GM12878 (cell line): ENCODE data around the gene SPHK2. TPM values are rescaled to one million over a fixed set of nuclear protein-coding genes. Genes with fewer than 3 reads are reported as not detected.

Source experiments
- ATAC-seq: fragments of 200-7000 bp; cut with Tn5 transposase; 3 replicates; pipeline ENCODE4 v1.9.1; 2020; ENCODE audit warnings: mild to moderate bottlenecking, moderate library complexity
- BruUV-seq: library from RNA; stranded (reverse); fragments of 400-500 nt; replicated peaks from 2 replicates; lab custom pipeline; 2021; lab: Mats Ljungman, UMichigan
- CTCF ChIA-PET: fragments of 300-600 bp; sonication (Branson Sonifier 250); formaldehyde crosslinking; extraction: SDS; loops from one replicate; lab custom pipeline; 2021; ENCODE audit warnings: inconsistent platforms; lab: Yijun Ruan, JAX
- POLR2A ChIA-PET: fragments of 350-600 bp; formaldehyde crosslinking; extraction: SDS; loops from one replicate; lab custom pipeline; 2021; ENCODE audit warnings: inconsistent platforms; lab: Charles Lee
- RAD21 ChIA-PET: fragments of 300-600 bp; sonication (Branson Sonifier 250); formaldehyde crosslinking; loops from one replicate; lab custom pipeline; 2023; ENCODE audit warnings: antibody characterized with exemption; ENCODE audit not compliant: unreplicated experiment; lab: Charles Lee
- SMC1A ChIA-PET: fragments of 300-600 bp; sonication (Branson Sonifier 250); formaldehyde crosslinking; loops from one replicate; lab custom pipeline; 2023; ENCODE audit not compliant: unreplicated experiment, uncharacterized antibody; lab: Charles Lee
- DNase-seq: peaks from one replicate; pipeline ENCODE4 v3.0.0-alpha.2; 2011; ENCODE audit warnings: low read depth, low spot score
- FAIRE-seq: peaks from 3 replicates; lab custom pipeline; 2011; peaks lifted over from hg19 to GRCh38; lab: Jason Lieb, UNC
- H2AFZ ChIP-seq: 2 replicates; pipeline ENCODE4 v1.6.0; 2011; ENCODE audit warnings: low read depth, low read length, control low read depth; ENCODE audit not compliant: control insufficient read depth
- H3K27ac ChIP-seq: 2 replicates; pipeline ENCODE4 v1.5.1; 2011; ENCODE audit warnings: control low read depth; ENCODE audit not compliant: control insufficient read depth, insufficient read depth
- H3K27me3 ChIP-seq, 2 experiments: replicated peaks in 1 of 2; 2 replicates each; pipeline versions ENCODE4 v1.6.0 to v1.6.1; 2011; ENCODE audit warnings: low read length in 1 of 2; ENCODE audit not compliant: control insufficient read depth in 2 of 2, insufficient read depth in 2 of 2
- H3K36me3 ChIP-seq, 2 experiments: 2 replicates each; pipeline ENCODE4 v1.5.1; 2011; ENCODE audit warnings: low read length in 1 of 2; ENCODE audit not compliant: control insufficient read depth in 2 of 2, insufficient read depth in 2 of 2
- H3K4me1 ChIP-seq: 2 replicates; pipeline ENCODE4 v1.6.1; 2011; ENCODE audit warnings: mild to moderate bottlenecking, low read length, moderate library complexity, mixed read lengths; ENCODE audit not compliant: control insufficient read depth, insufficient read depth
- H3K4me2 ChIP-seq: 2 replicates; pipeline ENCODE4 v1.6.0; 2011; ENCODE audit warnings: control low read depth; ENCODE audit not compliant: control insufficient read depth, insufficient read depth
- H3K4me3 ChIP-seq: fragments of 200-600 bp; sonication (generic); 2 replicates; pipeline ENCODE4 v1.5.1; 2016
- H3K79me2 ChIP-seq: 2 replicates; pipeline ENCODE4 v1.6.0; 2011; ENCODE audit warnings: low read length; ENCODE audit not compliant: control insufficient read depth, insufficient read depth
- H3K9ac ChIP-seq: 2 replicates; pipeline ENCODE4 v1.8.0; 2011; ENCODE audit warnings: low read length, control low read depth, mixed read lengths; ENCODE audit not compliant: control insufficient read depth, insufficient read depth
- H3K9me3 ChIP-seq: replicated peaks from 3 replicates; pipeline ENCODE4 v1.5.1; 2011; ENCODE audit warnings: mild to moderate bottlenecking, low read length; ENCODE audit not compliant: control insufficient read depth, insufficient read depth
- H4K20me1 ChIP-seq: 2 replicates; pipeline ENCODE4 v1.6.0; 2011; ENCODE audit not compliant: control insufficient read depth, insufficient read depth
- CBX5 ChIP-seq: sonication (generic); IDR thresholded peaks from 2 replicates; pipeline ENCODE4 v1.6.1; 2016; ENCODE audit warnings: low read depth, moderate library complexity, mild to moderate bottlenecking, inconsistent platforms
- RCOR1 ChIP-seq: conservative IDR thresholded peaks from 2 replicates; pipeline ENCODE4 v1.6.1; 2012; ENCODE audit warnings: low read depth, low read length, improper control_type of control experiment
- TAF1 ChIP-seq: IDR thresholded peaks from 2 replicates; pipeline ENCODE4 v1.6.1; 2011; ENCODE audit warnings: mild to moderate bottlenecking, low read depth, low read length, borderline replicate concordance
- WGBS: methylation state at CpG from one replicate; pipeline ENCODE4 v1.1.6; 2016; ENCODE audit warnings: low lambda C conversion rate; ENCODE audit not compliant: insufficient replicate concordance, insufficient coverage; ENCODE audit errors: missing lambda C conversion rate; 5-methylcytosine and 5-hydroxymethylcytosine counted together
- in situ Hi-C: fragments of 300-500 bp; cut with MboI; formaldehyde crosslinking; loops from 9 replicates; pipeline ENCODE4 v1.14.3; 2018; ENCODE audit warnings: mixed read lengths
- intact Hi-C: fragments of 100-400 bp; cut with micrococcal nuclease; formaldehyde crosslinking; loops from one replicate; pipeline ENCODE4 v1.14.2; 2022; ENCODE audit not compliant: unreplicated experiment
- polyA plus RNA-seq, 11 experiments: library from polyadenylated mRNA; depleted of rRNA in 4 of 11; unstranded in 6 of 11; stranded (reverse) in 5 of 11; fragments of >200 nt; fragmentation: Nextera tagmentation in 4 of 11; fragmentation: Illumina TruSeq in 1 of 11; extraction: Ambion mirVana in 4 of 11; extraction: Trizol in 1 of 11; gene quantifications; 1 replicate in 1 of 11; 2 replicates in 10 of 11; pipeline versions ENCODE4 v1.2.1 to v1.2.3, GENCODE V29; 2011 to 2016; ENCODE audit warnings: inconsistent platforms in 2 of 11, missing spikeins in 2 of 11, low read depth in 1 of 11
- total RNA-seq, 4 experiments: library from RNA; depleted of rRNA in 3 of 4; stranded (reverse); fragments of >200 nt in 3 of 4; fragmentation: Illumina TruSeq in 1 of 4; extraction: Trizol in 1 of 4; gene quantifications; 2 replicates each; pipeline versions ENCODE4 v1.2.1 to v1.2.3, GENCODE V29; 2013 to 2021
- TF ChIP-seq, protein P1 (sequence below): fragments of 450-650 bp; IDR thresholded peaks from 2 replicates; pipeline ENCODE4 v1.6.1; 2017; ENCODE audit warnings: mild to moderate bottlenecking
- TF ChIP-seq, protein P2 (sequence below): fragments of 450-650 bp; IDR thresholded peaks from 2 replicates; pipeline ENCODE4 v1.6.1; 2018; ENCODE audit warnings: mild to moderate bottlenecking, low read depth, moderate library complexity; ENCODE audit not compliant: partially characterized antibody

Gene SPHK2
- total and polyA plus RNA-seq, 10 of the 15 experiments (the other 5 are each of a cell fraction or from before 2014, with no cell fraction given) = 0.37 to 40.5 (median 11.2) TPM

DNA sequence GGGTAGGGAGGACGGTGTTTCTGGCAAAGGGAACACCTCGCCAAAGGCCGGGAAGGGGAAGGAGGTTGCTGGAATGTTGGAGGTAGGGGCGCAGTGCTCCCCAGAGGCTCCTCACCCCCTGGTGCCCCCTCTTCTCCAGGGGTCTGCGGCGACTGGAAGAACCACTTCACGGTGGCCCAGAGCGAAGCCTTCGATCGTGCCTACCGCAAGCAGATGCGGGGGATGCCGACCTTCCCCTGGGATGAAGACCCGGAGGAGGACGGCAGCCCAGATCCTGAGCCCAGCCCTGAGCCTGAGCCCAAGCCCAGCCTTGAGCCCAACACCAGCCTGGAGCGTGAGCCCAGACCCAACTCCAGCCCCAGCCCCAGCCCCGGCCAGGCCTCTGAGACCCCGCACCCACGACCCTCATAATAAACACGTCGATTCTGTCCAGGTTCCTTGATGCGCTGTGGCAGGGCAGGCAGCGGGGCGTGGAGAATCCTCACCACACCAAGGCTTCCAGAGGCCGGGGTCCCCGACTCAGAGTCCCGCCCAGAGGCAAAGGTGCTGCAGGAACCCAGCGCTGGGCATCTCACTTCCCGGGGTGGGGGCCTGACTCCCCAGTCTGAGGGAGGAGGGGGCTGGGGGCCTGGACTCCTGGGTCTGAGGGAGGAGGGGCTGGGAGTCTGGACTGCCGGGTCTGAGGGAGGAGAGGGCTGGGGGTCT is 20.2 kb upstream of the SPHK2 start:
- Histone ChIP-seq H2AFZ (no peak overlapping the region), H3K4me1 (peaks cover 6% of the 10 kb centered on the region; the same call in 1 of the 2 replicates), H3K9me3 (no peaks in the 10 kb centered on the region), H3K4me2 (no peak overlapping the region)
- in situ Hi-C loops = no loop called here
- ChIA-PET SMC1A (no interaction called here), CTCF (no interaction called here)
- no peak for FAIRE-seq
- ATAC-seq = no peak
- TF ChIP-seq, protein P1, sequence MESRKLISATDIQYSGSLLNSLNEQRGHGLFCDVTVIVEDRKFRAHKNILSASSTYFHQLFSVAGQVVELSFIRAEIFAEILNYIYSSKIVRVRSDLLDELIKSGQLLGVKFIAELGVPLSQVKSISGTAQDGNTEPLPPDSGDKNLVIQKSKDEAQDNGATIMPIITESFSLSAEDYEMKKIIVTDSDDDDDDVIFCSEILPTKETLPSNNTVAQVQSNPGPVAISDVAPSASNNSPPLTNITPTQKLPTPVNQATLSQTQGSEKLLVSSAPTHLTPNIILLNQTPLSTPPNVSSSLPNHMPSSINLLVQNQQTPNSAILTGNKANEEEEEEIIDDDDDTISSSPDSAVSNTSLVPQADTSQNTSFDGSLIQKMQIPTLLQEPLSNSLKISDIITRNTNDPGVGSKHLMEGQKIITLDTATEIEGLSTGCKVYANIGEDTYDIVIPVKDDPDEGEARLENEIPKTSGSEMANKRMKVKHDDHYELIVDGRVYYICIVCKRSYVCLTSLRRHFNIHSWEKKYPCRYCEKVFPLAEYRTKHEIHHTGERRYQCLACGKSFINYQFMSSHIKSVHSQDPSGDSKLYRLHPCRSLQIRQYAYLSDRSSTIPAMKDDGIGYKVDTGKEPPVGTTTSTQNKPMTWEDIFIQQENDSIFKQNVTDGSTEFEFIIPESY = no peak
- TF ChIP-seq TAF1 (no peak), CBX5 (no peak), RCOR1 (no peak)
- TF ChIP-seq, protein P2, sequence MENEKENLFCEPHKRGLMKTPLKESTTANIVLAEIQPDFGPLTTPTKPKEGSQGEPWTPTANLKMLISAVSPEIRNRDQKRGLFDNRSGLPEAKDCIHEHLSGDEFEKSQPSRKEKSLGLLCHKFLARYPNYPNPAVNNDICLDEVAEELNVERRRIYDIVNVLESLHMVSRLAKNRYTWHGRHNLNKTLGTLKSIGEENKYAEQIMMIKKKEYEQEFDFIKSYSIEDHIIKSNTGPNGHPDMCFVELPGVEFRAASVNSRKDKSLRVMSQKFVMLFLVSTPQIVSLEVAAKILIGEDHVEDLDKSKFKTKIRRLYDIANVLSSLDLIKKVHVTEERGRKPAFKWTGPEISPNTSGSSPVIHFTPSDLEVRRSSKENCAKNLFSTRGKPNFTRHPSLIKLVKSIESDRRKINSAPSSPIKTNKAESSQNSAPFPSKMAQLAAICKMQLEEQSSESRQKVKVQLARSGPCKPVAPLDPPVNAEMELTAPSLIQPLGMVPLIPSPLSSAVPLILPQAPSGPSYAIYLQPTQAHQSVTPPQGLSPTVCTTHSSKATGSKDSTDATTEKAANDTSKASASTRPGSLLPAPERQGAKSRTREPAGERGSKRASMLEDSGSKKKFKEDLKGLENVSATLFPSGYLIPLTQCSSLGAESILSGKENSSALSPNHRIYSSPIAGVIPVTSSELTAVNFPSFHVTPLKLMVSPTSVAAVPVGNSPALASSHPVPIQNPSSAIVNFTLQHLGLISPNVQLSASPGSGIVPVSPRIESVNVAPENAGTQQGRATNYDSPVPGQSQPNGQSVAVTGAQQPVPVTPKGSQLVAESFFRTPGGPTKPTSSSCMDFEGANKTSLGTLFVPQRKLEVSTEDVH = no peak
- TF ChIP-seq, all 136 proteins: peak for 0
- Histone ChIP-seq H3K79me2 (no peaks in the 10 kb centered on the region; the same call in 1 of the 2 replicates), H3K36me3 (no peaks in the 10 kb centered on the region), H3K4me3 (no peak overlapping the region), H3K27ac (no peak overlapping the region), H3K27me3 (no peaks in the 10 kb centered on the region), H4K20me1 (no peaks in the 10 kb centered on the region), H3K9ac (no peak overlapping the region)
- WGBS = 57% methylated on average over 29 of the region's 30 CpGs
- no peak for DNase-seq
- ChIA-PET POLR2A (no interaction called here), RAD21 (no interaction called here)
- BruUV-seq = no TSS peak
- intact Hi-C loops = no loop called here
